ENCODE results near the gene UBL7. TPM values are rescaled to one million over a fixed set of nuclear protein-coding genes. Genes with fewer than 3 reads are reported as not detected.
"Not testable (repeated sequence)": the region's sequence is repeated elsewhere in the genome, so short reads cannot be mapped to it uniquely, and the experiment has no call there.

UBL7 gene
- total RNA-seq, 1 experiment from 2014 or later = 73.9 TPM

DNA sequence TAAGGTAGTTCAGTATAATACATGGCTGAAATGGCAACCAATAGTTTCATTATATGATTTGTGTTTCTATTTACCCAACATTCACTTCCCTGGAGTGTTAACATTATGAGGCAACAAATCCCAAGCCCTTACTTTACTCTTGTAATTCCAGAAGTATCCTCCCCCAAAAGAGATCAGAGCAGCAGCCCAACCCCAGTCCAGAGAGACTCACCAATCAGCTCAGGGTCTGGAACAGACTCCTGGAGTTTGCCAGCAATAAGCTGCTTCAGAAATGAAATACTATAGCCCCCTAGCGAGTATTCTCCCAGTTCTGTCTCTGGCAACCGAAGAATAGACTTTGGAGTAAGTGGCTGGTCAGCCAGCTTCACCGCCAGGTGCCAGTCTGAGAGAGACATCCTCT is 2.5 kb downstream of the UBL7 start:
- Histone ChIP-seq H3K27me3 (ENCODE audit: insufficient read depth, low read depth) (no peaks in the 10 kb centered on the region), H3F3A (ENCODE audit: insufficient read depth, low read depth) (0 out of 2 replicates have a peak, but pooled peaks cover 11% of the 10 kb centered on the region), H3K4me2 (no peak overlapping the region), H2AFZ (no peak overlapping the region), H3K4me1 (replicated peaks; ENCODE audit: insufficient read depth) (0 out of 2 replicates have a peak, but pooled peaks cover 7% of the 10 kb centered on the region), H3K9me3 (ENCODE audit: insufficient read depth, low read depth) (no peaks in the 10 kb centered on the region), H3K9me2 (ENCODE audit: insufficient read depth) (no peaks in the 10 kb centered on the region), H3K79me2 (ENCODE audit: low read depth) (peaks cover 9% of the 10 kb centered on the region), H3K4me3 (no peak overlapping the region), H4K20me1 (ENCODE audit: insufficient read depth) (no peaks in the 10 kb centered on the region), H3K36me3 (ENCODE audit: low read depth) (no peaks in the 10 kb centered on the region), H3K27ac (no peak overlapping the region)
- DNase-seq = no peak
- no TSS peak for BruUV-seq (replicated peaks)
- intact Hi-C loops (cut with micrococcal nuclease; ENCODE audit: unreplicated experiment) = no loop called here
- POLR2A ChIA-PET (ENCODE audit: unreplicated experiment) = no interaction called here
- TF ChIP-seq, protein P1, sequence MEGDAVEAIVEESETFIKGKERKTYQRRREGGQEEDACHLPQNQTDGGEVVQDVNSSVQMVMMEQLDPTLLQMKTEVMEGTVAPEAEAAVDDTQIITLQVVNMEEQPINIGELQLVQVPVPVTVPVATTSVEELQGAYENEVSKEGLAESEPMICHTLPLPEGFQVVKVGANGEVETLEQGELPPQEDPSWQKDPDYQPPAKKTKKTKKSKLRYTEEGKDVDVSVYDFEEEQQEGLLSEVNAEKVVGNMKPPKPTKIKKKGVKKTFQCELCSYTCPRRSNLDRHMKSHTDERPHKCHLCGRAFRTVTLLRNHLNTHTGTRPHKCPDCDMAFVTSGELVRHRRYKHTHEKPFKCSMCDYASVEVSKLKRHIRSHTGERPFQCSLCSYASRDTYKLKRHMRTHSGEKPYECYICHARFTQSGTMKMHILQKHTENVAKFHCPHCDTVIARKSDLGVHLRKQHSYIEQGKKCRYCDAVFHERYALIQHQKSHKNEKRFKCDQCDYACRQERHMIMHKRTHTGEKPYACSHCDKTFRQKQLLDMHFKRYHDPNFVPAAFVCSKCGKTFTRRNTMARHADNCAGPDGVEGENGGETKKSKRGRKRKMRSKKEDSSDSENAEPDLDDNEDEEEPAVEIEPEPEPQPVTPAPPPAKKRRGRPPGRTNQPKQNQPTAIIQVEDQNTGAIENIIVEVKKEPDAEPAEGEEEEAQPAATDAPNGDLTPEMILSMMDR (conservative IDR thresholded peaks at IDR 0.05) = no peak
- TF ChIP-seq EZH2 (IDR thresholded peaks at IDR 0.05; ENCODE audit: low read depth) = no peak
- CTCF ChIA-PET = no interaction called here

DNA sequence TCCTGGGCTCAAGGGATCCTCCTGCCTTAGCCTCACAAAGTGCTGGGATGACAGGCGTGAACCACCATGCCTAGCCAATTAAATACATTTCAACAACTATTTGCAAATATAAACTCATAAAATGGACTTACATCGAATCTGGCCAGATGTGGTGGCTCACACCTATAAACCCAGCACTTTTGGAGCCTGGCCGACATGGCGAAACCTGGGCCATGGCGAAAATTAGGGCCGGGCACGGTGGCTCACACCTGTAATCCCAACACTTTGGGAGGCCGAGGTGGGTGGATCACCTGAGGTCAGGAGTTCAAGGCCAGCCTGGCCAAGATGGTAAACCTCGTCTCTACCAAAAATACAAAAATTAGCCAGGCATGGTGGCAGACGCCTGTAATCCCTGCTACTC is 3.9 kb downstream of the UBL7 start:
- H3K79me2 ChIP-seq (ENCODE audit: low read depth); H3K4me2 ChIP-seq; H3K9me3 ChIP-seq (ENCODE audit: insufficient read depth, low read depth); H2AFZ ChIP-seq; DNase-seq; POLR2A ChIA-PET (ENCODE audit: unreplicated experiment); H3K27ac ChIP-seq; H3K4me3 ChIP-seq; BruUV-seq (replicated peaks); H3K36me3 ChIP-seq (ENCODE audit: low read depth); intact Hi-C loops (cut with micrococcal nuclease; ENCODE audit: unreplicated experiment); CTCF ChIA-PET; H3K27me3 ChIP-seq (ENCODE audit: insufficient read depth, low read depth); H4K20me1 ChIP-seq (ENCODE audit: insufficient read depth); H3K9me2 ChIP-seq (ENCODE audit: insufficient read depth); H3K4me1 ChIP-seq (replicated peaks; ENCODE audit: insufficient read depth): not testable (repeated sequence)
- H3F3A ChIP-seq (ENCODE audit: insufficient read depth, low read depth) = 0 out of 2 replicates have a peak, but pooled peaks cover 10% of the 10 kb centered on the region

DNA sequence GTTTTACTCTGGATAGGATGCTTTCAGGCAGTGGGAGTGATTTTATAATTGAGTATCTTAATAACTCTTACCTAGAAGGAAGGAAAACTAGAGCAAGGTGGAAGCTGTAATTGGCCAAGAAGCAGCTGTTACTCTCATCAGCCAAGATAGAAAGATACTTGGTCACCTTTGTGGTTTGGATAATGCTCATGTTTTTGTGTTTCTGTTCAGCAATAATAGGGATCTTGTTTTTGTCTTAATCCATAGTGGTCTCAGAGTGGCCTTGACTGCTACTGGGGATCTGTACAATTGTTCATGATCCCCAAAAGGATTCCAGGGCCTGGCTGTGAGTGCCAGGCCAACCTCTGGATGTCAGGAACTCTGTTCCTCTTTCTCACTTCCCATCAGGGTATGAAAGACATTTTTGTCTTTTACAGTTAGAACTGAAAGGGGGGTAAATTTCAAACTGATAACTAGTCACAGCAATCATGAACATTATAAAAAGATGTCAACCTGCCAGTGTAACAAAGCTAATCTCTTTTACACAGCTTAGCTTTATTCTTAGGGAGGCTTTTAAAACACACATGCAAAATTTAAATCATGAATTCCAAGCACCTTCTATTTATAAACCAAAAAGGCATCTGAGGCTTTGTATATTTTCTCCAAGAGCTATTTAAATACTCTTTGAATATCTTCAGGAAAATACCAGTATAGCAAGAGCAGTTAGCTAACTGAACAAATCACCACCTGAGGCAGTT is 6.0 kb downstream of the UBL7 start:
- intact Hi-C loops (cut with micrococcal nuclease; ENCODE audit: unreplicated experiment) = no loop called here
- H3K9me3 ChIP-seq (ENCODE audit: insufficient read depth, low read depth) = no peaks in the 10 kb centered on the region
- no peak overlapping the region for H3K27ac ChIP-seq
- no peaks in the 10 kb centered on the region for H3K4me1 ChIP-seq (replicated peaks; ENCODE audit: insufficient read depth)
- no peaks in the 10 kb centered on the region for H4K20me1 ChIP-seq (ENCODE audit: insufficient read depth)
- H3K36me3 ChIP-seq (ENCODE audit: low read depth) = no peaks in the 10 kb centered on the region
- ChIA-PET POLR2A (ENCODE audit: unreplicated experiment) (no interaction called here), CTCF (no interaction called here)
- no peak for DNase-seq
- TF ChIP-seq, protein P1 (conservative IDR thresholded peaks at IDR 0.05) = no peak
- no peak for TF ChIP-seq EZH2 (IDR thresholded peaks at IDR 0.05; ENCODE audit: low read depth)
- no peak overlapping the region for H3K4me2 ChIP-seq
- H3K79me2 ChIP-seq (ENCODE audit: low read depth) = no peaks in the 10 kb centered on the region
- H3F3A ChIP-seq (ENCODE audit: insufficient read depth, low read depth) = no peaks in the 10 kb centered on the region
- BruUV-seq (replicated peaks) = no TSS peak
- H3K9me2 ChIP-seq (ENCODE audit: insufficient read depth) = no peaks in the 10 kb centered on the region
- no peaks in the 10 kb centered on the region for H3K27me3 ChIP-seq (ENCODE audit: insufficient read depth, low read depth)
- H2AFZ ChIP-seq = no peak overlapping the region
- H3K4me3 ChIP-seq = no peak overlapping the region
